Epithelial cell of proximal tubule (primary cell): ENCODE results near the gene UNC13B. TPM values are rescaled to one million over a fixed set of nuclear protein-coding genes. Genes with fewer than 3 reads are reported as not detected.
A peak's percentile ranks its signal among the peaks of the same experiment; 100 is the strongest.

Source experiments
- DNase-seq: peaks from one replicate; pipeline ENCODE4 v3.0.0-alpha.2; 2011; ENCODE audit warnings: low read depth
- H3K4me3 ChIP-seq: 2 replicates; pipeline ENCODE4 v1.5.1; 2011; ENCODE audit warnings: low read depth, mild to moderate bottlenecking, low read length
- CTCF ChIP-seq: conservative IDR thresholded peaks from 2 replicates; pipeline ENCODE4 v1.5.1; 2012; ENCODE audit warnings: low read depth, mild to moderate bottlenecking, low read length
- total RNA-seq: library from RNA; depleted of rRNA; stranded (reverse); fragments of >200 nt; gene quantifications from 2 replicates; pipeline ENCODE4 v1.2.3, GENCODE V29; 2015

The UNC13B gene
- total RNA-seq, 1 donor from 2014 or later: 19.6 TPM

GRCh38 chr9:35422753-35423152, 260.9 kb downstream of the UNC13B start:
- no peak for DNase-seq
- no peak for TF ChIP-seq CTCF
- H3K4me3 ChIP-seq: no peak overlapping the region

GRCh38 chr9:35423499-35423898, 261.7 kb downstream of the UNC13B start:
- DNase-seq: peak; percentile 29
- no peak overlapping the region for H3K4me3 ChIP-seq
- no peak for TF ChIP-seq CTCF

GRCh38 chr9:35424356-35425352, 262.8 kb downstream of the UNC13B start:
- no peak for DNase-seq
- H3K4me3 ChIP-seq: no peak overlapping the region
- no peak for TF ChIP-seq CTCF

GRCh38 chr9:35426627-35427026, 264.8 kb downstream of the UNC13B start:
- no peak overlapping the region for H3K4me3 ChIP-seq
- no peak for DNase-seq

GRCh38 chr9:35431467-35431866, 269.7 kb downstream of the UNC13B start:
- no peak for TF ChIP-seq CTCF
- H3K4me3 ChIP-seq: no peak overlapping the region
- DNase-seq: no peak

More at GRCh38 chr9:35426627-35427026, 264.8 kb downstream of the UNC13B start:
- TF ChIP-seq CTCF: no peak

- H3K4me3 ChIP-seq: no peak overlapping the region
- no peak for TF ChIP-seq CTCF
- no peak for DNase-seq
Observed at GRCh38 chr9:35432076-35432475, 270.3 kb downstream of the UNC13B start.
